GM21786 (cell line): Measurements from ENCODE around the gene CD320.
"Not testable (repeated sequence)": the region's sequence is repeated elsewhere in the genome, so short reads cannot be mapped to it uniquely, and the experiment has no call there.

Source experiments
- ATAC-seq: cut with Tn5 transposase; IDR thresholded peaks from one replicate; pipeline ENCODE4 v1.9.1; 2021; ENCODE audit not compliant: unreplicated experiment

Gene CD320

GRCh38 chr19:8310342-8311055 is 2.3 kb upstream of the CD320 start:
- ATAC-seq: no peak

GRCh38 chr19:8308891-8309291 is 733 bp upstream of the CD320 start:
- ATAC-seq: no peak

- ATAC-seq: no peak
Observed at GRCh38 chr19:8307400-8307964, 676 bp downstream of the CD320 start.

DNA sequence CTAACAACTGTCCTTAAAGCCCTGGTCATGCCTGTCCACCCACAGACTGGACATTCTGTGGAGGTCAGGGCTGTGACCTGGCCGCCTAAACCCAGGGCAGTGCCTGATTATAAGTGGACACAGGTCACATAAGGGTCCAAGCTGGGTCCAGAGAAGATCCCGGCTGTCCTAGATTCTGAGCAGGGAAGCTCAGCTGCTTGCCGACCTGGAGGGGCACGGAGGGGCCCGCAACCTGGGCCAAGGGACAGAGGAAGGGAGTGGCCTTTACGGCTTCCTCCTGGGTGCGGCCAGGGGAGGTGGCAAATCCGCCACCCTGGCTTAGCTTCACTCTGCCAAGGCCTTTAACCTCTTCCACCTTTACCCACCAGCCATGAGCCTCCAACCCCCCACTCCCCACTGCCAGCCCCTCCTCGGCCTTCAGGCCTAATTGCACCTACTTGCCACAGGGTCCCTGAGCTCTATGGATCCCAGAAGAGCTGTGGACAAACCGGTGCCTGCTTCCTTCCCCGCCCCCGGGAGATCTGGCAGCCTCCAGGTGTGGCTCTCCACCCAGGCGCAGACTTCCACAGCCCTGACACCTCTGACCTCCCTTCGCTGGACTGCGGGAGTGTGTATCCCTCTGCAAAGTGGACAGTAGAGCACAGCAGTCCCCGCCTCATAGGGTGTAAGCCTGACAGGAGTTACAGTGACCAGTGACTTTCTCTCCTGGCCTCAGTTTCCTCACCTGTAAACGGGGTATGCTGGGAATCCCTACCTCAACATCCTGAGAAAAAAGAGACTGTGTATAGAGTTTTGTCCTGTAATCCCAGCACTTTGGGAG is 1.7 kb downstream of the CD320 start:
- ATAC-seq: no peak

DNA sequence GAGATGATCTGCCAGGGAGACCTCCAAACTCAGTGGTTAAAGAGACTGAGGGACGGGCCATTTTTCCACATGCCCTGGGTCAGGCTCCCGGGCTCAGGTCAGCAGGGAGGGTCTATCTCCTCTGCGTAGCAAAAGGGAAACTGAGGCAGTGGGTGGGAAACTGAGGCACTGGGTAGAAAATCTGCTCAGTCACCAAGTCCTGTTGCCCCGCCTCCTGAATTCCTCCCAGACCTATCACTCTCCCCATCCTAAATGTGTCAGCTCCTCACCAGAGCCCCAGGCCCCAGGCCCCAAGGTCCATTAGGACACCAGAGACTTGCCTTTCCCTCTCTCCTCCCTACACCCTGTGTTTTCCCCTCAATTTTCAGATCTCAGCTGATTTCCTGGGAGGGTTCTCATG is 2.4 kb downstream of the CD320 start:
- no peak for ATAC-seq

GRCh38 chr19:8304841-8305621 is 3.1 kb downstream of the CD320 start:
- ATAC-seq: no peak

- no peak for ATAC-seq
Observed at GRCh38 chr19:8302734-8303133, 5.4 kb downstream of the CD320 start.

DNA sequence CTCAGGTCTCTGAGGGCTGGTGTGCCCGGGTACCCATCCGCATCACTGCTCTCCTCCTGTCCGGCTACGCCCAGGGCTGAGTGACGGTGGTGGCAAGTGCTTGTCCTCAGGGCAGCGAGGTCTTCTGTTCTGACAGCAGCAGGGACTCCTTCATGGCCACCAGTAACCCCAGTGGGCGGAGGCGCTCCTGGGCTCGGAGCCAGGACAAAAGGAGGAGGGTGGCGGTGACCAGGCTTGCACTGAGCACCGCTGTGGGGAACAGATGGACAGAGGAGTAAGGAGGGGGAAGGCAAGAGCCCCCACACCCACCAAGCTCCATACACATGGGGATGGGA is 5.8 kb downstream of the CD320 start:
- ATAC-seq: no peak

DNA sequence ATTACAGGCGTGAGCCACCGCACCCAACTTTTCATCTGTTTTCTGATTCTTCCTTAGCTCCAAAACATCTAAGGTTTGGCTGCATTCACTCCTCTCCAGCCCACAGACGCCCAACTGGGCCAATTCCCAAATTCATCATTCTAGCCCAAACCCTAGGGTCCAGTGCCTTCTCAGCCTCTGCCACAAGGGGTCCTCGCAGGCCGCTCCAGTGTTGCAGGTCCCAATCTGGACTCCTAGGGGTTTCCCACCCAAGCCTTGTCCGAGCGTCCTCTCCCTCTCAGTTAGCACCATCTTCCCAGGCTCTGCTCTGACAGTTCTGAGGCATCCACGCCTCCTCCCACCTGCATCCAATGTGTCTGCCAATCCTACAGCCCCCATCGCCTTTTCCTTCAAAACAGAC is 16.8 kb downstream of the CD320 start:
- not testable (repeated sequence) for ATAC-seq

DNA sequence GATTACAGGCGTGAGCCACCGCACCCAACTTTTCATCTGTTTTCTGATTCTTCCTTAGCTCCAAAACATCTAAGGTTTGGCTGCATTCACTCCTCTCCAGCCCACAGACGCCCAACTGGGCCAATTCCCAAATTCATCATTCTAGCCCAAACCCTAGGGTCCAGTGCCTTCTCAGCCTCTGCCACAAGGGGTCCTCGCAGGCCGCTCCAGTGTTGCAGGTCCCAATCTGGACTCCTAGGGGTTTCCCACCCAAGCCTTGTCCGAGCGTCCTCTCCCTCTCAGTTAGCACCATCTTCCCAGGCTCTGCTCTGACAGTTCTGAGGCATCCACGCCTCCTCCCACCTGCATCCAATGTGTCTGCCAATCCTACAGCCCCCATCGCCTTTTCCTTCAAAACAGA is 31.6 kb downstream of the CD320 start:
- not testable (repeated sequence) for ATAC-seq

DNA sequence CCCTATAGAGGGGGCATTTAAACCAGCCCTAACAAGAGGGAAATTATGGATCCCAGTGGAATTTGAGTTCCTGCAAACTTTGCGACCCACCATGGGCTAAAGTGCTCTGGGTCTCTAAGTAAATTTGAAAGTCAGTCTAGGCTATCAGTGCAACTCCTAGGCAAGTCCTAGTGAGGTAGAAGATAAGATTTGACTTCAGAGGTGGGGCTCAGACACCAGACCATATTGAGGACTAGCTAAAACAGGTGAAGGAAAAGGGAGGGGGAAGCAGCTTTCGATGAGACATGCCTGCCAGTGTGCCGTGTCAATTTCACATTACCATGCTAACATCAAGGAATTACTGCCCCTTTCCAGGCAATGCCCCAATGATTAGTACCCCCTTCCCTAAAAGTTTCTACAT is 38.4 kb downstream of the CD320 start:
- ATAC-seq: no peak

GRCh38 chr19:8265872-8266271 is 42.3 kb downstream of the CD320 start:
- no peak for ATAC-seq

DNA sequence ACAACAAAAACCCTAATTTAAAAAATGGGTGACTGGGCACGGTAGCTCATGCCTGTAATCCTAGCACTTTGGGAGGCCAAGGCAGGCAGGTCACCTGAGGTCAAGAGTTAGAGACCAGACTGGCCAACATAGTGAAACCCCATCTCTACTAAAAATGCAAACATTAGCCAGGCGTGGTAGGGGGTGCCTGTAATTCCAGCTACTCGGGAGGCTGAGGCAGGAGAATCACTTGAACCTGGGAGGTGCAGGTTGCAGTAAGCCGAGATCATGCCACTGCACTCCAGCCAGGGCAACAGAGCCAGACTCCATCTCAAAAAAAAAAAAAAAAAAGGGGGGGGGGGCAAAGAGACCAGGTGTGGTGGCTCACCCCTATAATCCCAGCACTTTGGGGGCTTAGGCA is 43.9 kb downstream of the CD320 start:
- not testable (repeated sequence) for ATAC-seq

DNA sequence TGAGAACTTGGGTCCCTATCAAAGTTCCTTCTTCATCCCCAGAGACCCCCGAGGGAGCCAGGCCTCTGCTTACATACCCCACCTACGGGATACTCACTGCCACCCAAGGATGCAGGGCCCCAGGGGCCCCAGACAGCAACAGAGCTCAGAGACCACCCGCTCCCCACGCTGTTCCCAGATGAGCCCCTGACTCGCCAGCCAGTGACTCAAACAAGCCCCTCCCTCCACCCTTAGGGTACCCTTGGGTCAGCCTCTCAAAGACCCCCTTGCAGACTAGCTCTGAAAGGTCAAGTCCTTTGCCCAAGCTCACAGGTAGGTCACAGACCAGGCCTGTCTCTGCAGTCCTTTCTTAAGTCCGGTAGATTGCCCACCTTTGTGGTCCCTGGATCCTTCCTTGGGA is 45.7 kb downstream of the CD320 start:
- ATAC-seq: no peak

- ATAC-seq: no peak
Observed at GRCh38 chr19:8261881-8262280, 46.3 kb downstream of the CD320 start.

DNA sequence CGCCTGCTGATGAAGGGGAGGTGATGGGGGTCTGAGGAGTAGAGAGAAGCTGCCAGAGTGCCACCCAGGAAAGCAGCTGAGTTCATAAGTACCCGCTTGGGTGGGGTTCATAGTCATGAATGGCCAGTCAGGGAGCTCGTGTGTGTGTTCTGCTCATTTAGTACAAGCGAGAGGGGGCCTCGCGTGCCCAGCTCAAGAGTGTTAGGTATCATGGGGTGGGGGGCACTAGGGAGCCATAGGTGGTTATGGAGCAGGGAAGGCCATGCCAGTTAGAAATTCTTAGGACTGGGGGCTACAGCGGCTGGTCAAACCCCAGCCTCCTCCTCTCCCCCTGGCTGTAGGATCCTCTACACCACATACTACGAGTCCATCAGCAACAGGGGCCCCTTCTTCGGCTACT is 46.8 kb downstream of the CD320 start:
- no peak for ATAC-seq

DNA sequence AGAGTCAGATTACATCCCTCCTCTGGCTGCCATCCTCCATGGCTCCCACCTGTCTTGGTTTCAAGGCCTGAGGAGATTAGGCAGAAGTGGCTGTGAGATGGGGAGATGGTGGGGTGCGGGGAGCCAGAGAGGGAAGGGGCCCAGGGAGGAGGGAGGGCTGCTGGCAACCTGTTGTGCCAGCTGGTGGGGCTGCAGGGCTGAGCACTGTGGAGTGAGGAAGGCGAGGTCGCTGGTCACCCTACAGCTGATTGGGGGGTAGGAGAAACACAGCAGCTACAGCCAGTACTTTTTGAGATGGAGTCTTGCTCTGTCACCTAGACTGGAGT is 48.3 kb downstream of the CD320 start:
- ATAC-seq: no peak

DNA sequence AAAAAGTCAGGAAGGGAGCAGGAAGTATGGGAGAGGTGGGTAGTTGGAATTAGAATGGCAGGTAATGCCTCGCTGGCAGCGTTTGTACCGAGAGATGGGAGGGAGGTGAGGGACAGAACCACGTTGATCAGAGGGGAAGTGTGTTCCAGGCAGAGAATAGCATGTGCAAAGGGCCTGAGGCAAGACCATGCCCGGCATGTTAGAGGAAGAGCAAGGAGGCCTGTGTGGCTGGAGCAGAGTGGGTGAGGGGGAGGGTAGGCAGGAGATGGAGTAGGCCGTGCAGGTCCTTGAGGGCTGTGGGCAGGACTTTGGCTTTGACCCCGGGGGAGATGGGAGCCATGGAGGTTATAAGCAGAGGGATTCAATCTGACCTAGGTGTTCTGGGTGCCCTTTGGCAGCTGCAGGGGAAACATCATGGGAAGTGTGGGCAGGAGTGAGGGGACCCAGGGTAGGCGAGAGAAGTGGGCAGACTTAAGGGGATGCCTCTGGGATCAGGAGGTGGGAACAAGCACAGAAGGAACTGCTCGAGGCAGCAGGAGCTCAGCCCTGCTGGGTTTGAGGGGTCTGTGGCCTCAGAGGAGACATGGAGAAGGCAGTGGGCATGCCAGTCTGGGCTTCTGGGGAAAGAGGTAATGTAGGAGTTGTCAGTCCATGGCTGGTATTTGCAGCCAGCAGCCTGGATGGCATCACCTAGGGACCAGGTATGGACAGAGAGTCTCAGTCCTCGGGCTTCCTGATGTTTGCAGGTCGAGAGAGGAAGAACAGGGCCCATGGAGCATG is 48.8 kb downstream of the CD320 start:
- no peak for ATAC-seq

DNA sequence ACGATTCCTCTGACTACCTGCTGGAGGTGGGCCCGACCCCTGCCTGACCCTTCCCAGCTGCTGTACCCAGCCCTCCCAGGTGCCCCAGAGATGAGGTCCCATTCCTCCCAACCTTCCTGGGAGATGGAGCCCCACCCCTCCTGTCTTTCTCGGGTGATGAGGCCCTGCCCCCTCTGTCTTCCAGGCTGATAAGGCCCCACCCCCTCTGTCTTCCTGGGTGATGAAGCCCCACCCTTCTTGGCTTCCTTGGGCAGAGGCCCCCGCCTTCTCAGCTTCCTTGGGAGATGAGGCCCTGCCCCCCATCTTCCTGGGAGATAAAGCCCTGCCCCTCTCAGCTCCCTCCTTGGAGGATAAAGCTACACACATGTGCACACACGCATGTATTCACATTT is 51.1 kb downstream of the CD320 start:
- ATAC-seq: no peak

- no peak for ATAC-seq
Observed at GRCh38 chr19:8256276-8257051, 51.7 kb downstream of the CD320 start.
